HEK293 (cell line): ENCODE measurements around the gene ATP5F1D.

Experiments used
- BCL11B ChIP-seq: fragments of 450-650 bp; formaldehyde crosslinking; IDR thresholded peaks from 2 replicates; pipeline ENCODE4 v1.5.1; 2016; ENCODE audit warnings: low read depth, missing biosample characterization, missing genetic modification characterization
- GFI1B ChIP-seq: fragments of 450-650 bp; formaldehyde crosslinking; IDR thresholded peaks from 2 replicates; pipeline ENCODE4 v1.5.1; 2016; ENCODE audit warnings: missing biosample characterization, missing genetic modification characterization
- INSM2 ChIP-seq: fragments of 450-650 bp; formaldehyde crosslinking; IDR thresholded peaks from 2 replicates; pipeline ENCODE4 v1.5.1; 2016; ENCODE audit warnings: missing biosample characterization, missing genetic modification characterization
- KLF7 ChIP-seq: fragments of 450-650 bp; formaldehyde crosslinking; IDR thresholded peaks from 2 replicates; pipeline ENCODE4 v1.5.1; 2016; ENCODE audit warnings: missing biosample characterization, missing genetic modification characterization, borderline replicate concordance
- KLF9 ChIP-seq: fragments of 450-650 bp; formaldehyde crosslinking; IDR thresholded peaks from 2 replicates; pipeline ENCODE4 v1.5.1; 2016; ENCODE audit warnings: missing biosample characterization, missing genetic modification characterization, low read depth
- OSR2 ChIP-seq: fragments of 450-650 bp; formaldehyde crosslinking; IDR thresholded peaks from 2 replicates; pipeline ENCODE4 v1.5.1; 2016; ENCODE audit warnings: missing biosample characterization, missing genetic modification characterization
- SALL2 ChIP-seq: fragments of 450-650 bp; formaldehyde crosslinking; IDR thresholded peaks from 2 replicates; pipeline ENCODE4 v1.5.0; 2017; ENCODE audit warnings: missing biosample characterization, mild to moderate bottlenecking, missing genetic modification characterization, borderline replicate concordance
- SETDB1 ChIP-seq: IDR thresholded peaks from one replicate; pipeline ENCODE4 v1.6.1; 2017; ENCODE audit warnings: mild to moderate bottlenecking, low read length, moderate library complexity, mixed read lengths; ENCODE audit not compliant: insufficient read length
- TSHZ1 ChIP-seq: fragments of 450-650 bp; formaldehyde crosslinking; IDR thresholded peaks from 2 replicates; pipeline ENCODE4 v1.5.1; 2016; ENCODE audit warnings: missing biosample characterization, missing genetic modification characterization, borderline replicate concordance
- ZBTB21 ChIP-seq: fragments of 450-650 bp; formaldehyde crosslinking; IDR thresholded peaks from 2 replicates; pipeline ENCODE4 v1.5.1; 2017; ENCODE audit warnings: missing biosample characterization, missing genetic modification characterization
- ZNF10 ChIP-seq: fragments of 450-650 bp; formaldehyde crosslinking; IDR thresholded peaks from 2 replicates; pipeline ENCODE4 v1.5.1; 2017; ENCODE audit warnings: missing biosample characterization, missing genetic modification characterization
- ZNF121 ChIP-seq: fragments of 450-650 bp; formaldehyde crosslinking; IDR thresholded peaks from 2 replicates; pipeline ENCODE4 v1.5.1; 2016; ENCODE audit warnings: missing biosample characterization, missing genetic modification characterization
- ZNF148 ChIP-seq: fragments of 450-650 bp; formaldehyde crosslinking; IDR thresholded peaks from 2 replicates; pipeline ENCODE4 v1.5.0; 2017; ENCODE audit warnings: missing biosample characterization, missing genetic modification characterization, borderline replicate concordance
- ZNF184 ChIP-seq: fragments of 450-650 bp; IDR thresholded peaks from 2 replicates; pipeline ENCODE4 v1.5.1; 2018; ENCODE audit warnings: missing biosample characterization, mild to moderate bottlenecking, missing genetic modification characterization
- ZNF248 ChIP-seq: fragments of 450-650 bp; formaldehyde crosslinking; IDR thresholded peaks from 2 replicates; pipeline ENCODE4 v1.5.1; 2017; ENCODE audit warnings: missing biosample characterization, missing genetic modification characterization
- ZNF341 ChIP-seq: fragments of 450-650 bp; formaldehyde crosslinking; IDR thresholded peaks from 2 replicates; pipeline ENCODE4; 2016; ENCODE audit warnings: low read depth, missing biosample characterization, missing genetic modification characterization
- ZNF449 ChIP-seq: fragments of 450-650 bp; formaldehyde crosslinking; IDR thresholded peaks from 2 replicates; pipeline ENCODE4 v1.5.1; 2017; ENCODE audit warnings: missing biosample characterization, mild to moderate bottlenecking, missing genetic modification characterization, moderate library complexity
- ZNF48 ChIP-seq: fragments of 450-650 bp; formaldehyde crosslinking; IDR thresholded peaks from 2 replicates; pipeline ENCODE4 v1.5.1; 2016; ENCODE audit warnings: missing biosample characterization, missing genetic modification characterization
- ZNF561 ChIP-seq: fragments of 450-650 bp; IDR thresholded peaks from 2 replicates; pipeline ENCODE4 v1.5.1; 2018; ENCODE audit warnings: missing biosample characterization, missing genetic modification characterization, borderline replicate concordance
- ZNF76 ChIP-seq: fragments of 450-650 bp; formaldehyde crosslinking; IDR thresholded peaks from 2 replicates; pipeline ENCODE4; 2016; ENCODE audit warnings: low read depth, missing biosample characterization, missing genetic modification characterization, borderline replicate concordance
- ZNF792 ChIP-seq: fragments of 450-650 bp; formaldehyde crosslinking; IDR thresholded peaks from 2 replicates; pipeline ENCODE4 v1.5.1; 2016; ENCODE audit warnings: missing biosample characterization, missing genetic modification characterization
- TF ChIP-seq, protein P1 (sequence below): fragments of 450-650 bp; formaldehyde crosslinking; IDR thresholded peaks from 2 replicates; pipeline ENCODE4 v1.5.1; 2016; ENCODE audit warnings: missing biosample characterization, missing genetic modification characterization, low read depth
- TF ChIP-seq, protein P2 (sequence below): fragments of 450-650 bp; formaldehyde crosslinking; IDR thresholded peaks from 2 replicates; pipeline ENCODE4 v1.5.1; 2016; ENCODE audit warnings: missing biosample characterization, missing genetic modification characterization
- TF ChIP-seq, protein P3 (sequence below): fragments of 450-650 bp; formaldehyde crosslinking; IDR thresholded peaks from 2 replicates; pipeline ENCODE4 v1.5.1; 2016; ENCODE audit warnings: missing biosample characterization, missing genetic modification characterization

Gene ATP5F1D

GRCh38 chr19:1237754-1238368 lies 3.7 kb upstream of the ATP5F1D start, which contains the start of gene CBARP (continued):
- TF ChIP-seq TSHZ1: no peak
- no peak for TF ChIP-seq ZNF184 (tag by site-specific recombination)
- TF ChIP-seq, protein P1, sequence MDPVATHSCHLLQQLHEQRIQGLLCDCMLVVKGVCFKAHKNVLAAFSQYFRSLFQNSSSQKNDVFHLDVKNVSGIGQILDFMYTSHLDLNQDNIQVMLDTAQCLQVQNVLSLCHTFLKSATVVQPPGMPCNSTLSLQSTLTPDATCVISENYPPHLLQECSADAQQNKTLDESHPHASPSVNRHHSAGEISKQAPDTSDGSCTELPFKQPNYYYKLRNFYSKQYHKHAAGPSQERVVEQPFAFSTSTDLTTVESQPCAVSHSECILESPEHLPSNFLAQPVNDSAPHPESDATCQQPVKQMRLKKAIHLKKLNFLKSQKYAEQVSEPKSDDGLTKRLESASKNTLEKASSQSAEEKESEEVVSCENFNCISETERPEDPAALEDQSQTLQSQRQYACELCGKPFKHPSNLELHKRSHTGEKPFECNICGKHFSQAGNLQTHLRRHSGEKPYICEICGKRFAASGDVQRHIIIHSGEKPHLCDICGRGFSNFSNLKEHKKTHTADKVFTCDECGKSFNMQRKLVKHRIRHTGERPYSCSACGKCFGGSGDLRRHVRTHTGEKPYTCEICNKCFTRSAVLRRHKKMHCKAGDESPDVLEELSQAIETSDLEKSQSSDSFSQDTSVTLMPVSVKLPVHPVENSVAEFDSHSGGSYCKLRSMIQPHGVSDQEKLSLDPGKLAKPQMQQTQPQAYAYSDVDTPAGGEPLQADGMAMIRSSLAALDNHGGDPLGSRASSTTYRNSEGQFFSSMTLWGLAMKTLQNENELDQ (tag by site-specific recombination): no peak
- no peak for TF ChIP-seq OSR2 (tag by site-specific recombination)
- TF ChIP-seq KLF9: 0 out of 2 replicates have a peak, but pooled peaks have one; percentile 33
- no peak for TF ChIP-seq KLF7 (tag by site-specific recombination)
- no peak for TF ChIP-seq SALL2
- no peak for TF ChIP-seq ZNF248 (tag by site-specific recombination)
- TF ChIP-seq, protein P2, sequence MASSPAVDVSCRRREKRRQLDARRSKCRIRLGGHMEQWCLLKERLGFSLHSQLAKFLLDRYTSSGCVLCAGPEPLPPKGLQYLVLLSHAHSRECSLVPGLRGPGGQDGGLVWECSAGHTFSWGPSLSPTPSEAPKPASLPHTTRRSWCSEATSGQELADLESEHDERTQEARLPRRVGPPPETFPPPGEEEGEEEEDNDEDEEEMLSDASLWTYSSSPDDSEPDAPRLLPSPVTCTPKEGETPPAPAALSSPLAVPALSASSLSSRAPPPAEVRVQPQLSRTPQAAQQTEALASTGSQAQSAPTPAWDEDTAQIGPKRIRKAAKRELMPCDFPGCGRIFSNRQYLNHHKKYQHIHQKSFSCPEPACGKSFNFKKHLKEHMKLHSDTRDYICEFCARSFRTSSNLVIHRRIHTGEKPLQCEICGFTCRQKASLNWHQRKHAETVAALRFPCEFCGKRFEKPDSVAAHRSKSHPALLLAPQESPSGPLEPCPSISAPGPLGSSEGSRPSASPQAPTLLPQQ (tag by site-specific recombination): no peak
- no peak for TF ChIP-seq ZNF792 (tag by site-specific recombination)
- TF ChIP-seq ZBTB21 (tag by site-specific recombination): no peak
- TF ChIP-seq BCL11B (tag by site-specific recombination): no peak
- TF ChIP-seq ZNF48 (tag by site-specific recombination): no peak
- TF ChIP-seq INSM2: no peak
- no peak for TF ChIP-seq ZNF449 (tag by site-specific recombination)
- TF ChIP-seq ZNF341 (tag by site-specific recombination): no peak
- TF ChIP-seq, protein P3, sequence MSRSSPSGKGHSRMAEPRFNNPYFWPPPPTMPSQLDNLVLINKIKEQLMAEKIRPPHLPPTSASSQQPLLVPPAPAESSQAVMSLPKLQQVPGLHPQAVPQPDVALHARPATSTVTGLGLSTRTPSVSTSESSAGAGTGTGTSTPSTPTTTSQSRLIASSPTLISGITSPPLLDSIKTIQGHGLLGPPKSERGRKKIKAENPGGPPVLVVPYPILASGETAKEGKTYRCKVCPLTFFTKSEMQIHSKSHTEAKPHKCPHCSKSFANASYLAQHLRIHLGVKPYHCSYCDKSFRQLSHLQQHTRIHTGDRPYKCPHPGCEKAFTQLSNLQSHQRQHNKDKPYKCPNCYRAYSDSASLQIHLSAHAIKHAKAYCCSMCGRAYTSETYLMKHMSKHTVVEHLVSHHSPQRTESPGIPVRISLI (tag by site-specific recombination): no peak
- TF ChIP-seq ZNF561: no peak
- TF ChIP-seq ZNF148: no peak
- no peak for TF ChIP-seq ZNF76 (tag by site-specific recombination)
- TF ChIP-seq ZNF121 (tag by site-specific recombination): no peak
- no peak for TF ChIP-seq ZNF10 (tag by site-specific recombination)
- no peak for TF ChIP-seq SETDB1
- no peak for TF ChIP-seq GFI1B (tag by site-specific recombination)
